H1 (cell line): Measurements from ENCODE around the gene ELMOD1.

Experiments
- CEBPB ChIP-seq: IDR thresholded peaks from 2 replicates; pipeline ENCODE4 v1.6.1; 2012; ENCODE audit warnings: low read depth, low read length
- EGR1 ChIP-seq: IDR thresholded peaks from 2 replicates; pipeline ENCODE4 v1.6.1; 2011; ENCODE audit warnings: low read depth, low read length, borderline replicate concordance
- NANOG ChIP-seq: IDR thresholded peaks from 2 replicates; pipeline ENCODE4 v1.6.1; 2011; ENCODE audit warnings: low read length, low read depth, mild to moderate bottlenecking, inconsistent platforms; ENCODE audit not compliant: insufficient read depth, poor library complexity, severe bottlenecking
- RAD21 ChIP-seq, 2 experiments: IDR thresholded peaks in 1 of 2; conservative IDR thresholded peaks in 1 of 2; 2 replicates each; pipeline ENCODE4 v1.6.1; 2011; ENCODE audit warnings: low read depth in 2 of 2, low read length in 2 of 2, improper control_type of control experiment in 1 of 2, inconsistent platforms in 1 of 2, mild to moderate bottlenecking in 1 of 2, moderate library complexity in 1 of 2
- TF ChIP-seq, protein P1 (sequence below), 3 experiments: IDR thresholded peaks; 1 replicate in 2 of 3; 2 replicates in 1 of 3; pipeline versions ENCODE4 v1.5.1 to v1.6.1; 2011; ENCODE audit warnings: low read length in 3 of 3, mild to moderate bottlenecking in 3 of 3, inconsistent platforms in 2 of 3, low read depth in 1 of 3, moderate library complexity in 1 of 3; ENCODE audit not compliant: insufficient read depth in 1 of 3; ENCODE audit errors: control extremely low read depth in 1 of 3

DNA sequence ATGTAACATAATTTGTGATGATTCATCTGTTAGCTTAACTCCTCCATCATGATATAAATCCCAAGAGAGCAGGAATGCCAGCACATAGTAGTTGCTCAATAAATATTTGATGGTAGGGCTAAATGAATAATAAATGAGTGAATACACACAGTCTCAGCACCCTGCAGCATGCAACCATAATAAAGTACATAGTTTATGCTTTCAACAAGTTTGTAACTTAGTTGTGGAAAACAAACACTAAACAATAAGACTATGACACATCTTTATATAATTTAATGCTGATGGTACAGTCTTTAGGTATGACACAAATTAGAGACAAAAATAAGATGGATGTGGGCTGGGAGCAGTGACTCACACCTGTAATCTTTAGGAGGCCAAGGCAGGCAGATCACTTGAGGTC is 29.3 kb upstream of the ELMOD1 start:
- TF ChIP-seq RAD21 (IDR thresholded peaks at IDR 0.05 in 1 of 2, conservative IDR thresholded peaks at IDR 0.05 in 1 of 2; ENCODE audit: low read depth in 2 of 2, low read length in 2 of 2), result no peak
- TF ChIP-seq, protein P1, sequence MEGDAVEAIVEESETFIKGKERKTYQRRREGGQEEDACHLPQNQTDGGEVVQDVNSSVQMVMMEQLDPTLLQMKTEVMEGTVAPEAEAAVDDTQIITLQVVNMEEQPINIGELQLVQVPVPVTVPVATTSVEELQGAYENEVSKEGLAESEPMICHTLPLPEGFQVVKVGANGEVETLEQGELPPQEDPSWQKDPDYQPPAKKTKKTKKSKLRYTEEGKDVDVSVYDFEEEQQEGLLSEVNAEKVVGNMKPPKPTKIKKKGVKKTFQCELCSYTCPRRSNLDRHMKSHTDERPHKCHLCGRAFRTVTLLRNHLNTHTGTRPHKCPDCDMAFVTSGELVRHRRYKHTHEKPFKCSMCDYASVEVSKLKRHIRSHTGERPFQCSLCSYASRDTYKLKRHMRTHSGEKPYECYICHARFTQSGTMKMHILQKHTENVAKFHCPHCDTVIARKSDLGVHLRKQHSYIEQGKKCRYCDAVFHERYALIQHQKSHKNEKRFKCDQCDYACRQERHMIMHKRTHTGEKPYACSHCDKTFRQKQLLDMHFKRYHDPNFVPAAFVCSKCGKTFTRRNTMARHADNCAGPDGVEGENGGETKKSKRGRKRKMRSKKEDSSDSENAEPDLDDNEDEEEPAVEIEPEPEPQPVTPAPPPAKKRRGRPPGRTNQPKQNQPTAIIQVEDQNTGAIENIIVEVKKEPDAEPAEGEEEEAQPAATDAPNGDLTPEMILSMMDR (IDR thresholded peaks at IDR 0.05; ENCODE audit: control extremely low read depth in 1 of 3, insufficient read depth in 1 of 3, low read depth in 1 of 3, low read length in 3 of 3), result no peak
- no peak for TF ChIP-seq CEBPB
- TF ChIP-seq EGR1, result no peak
- no peak for TF ChIP-seq NANOG
